HG02840 (cell line): ENCODE data around the gene CT45A8.
"Not testable (repeated sequence)": the region's sequence is repeated elsewhere in the genome, so short reads cannot be mapped to it uniquely, and the experiment has no call there.

Experiments used
- ATAC-seq: cut with Tn5 transposase; IDR thresholded peaks from one replicate; pipeline ENCODE4 v1.9.1; 2021; ENCODE audit warnings: mild to moderate bottlenecking, moderate library complexity, moderate number of reproducible peaks; ENCODE audit not compliant: unreplicated experiment, low FRiP score

Gene CT45A8, protein sequence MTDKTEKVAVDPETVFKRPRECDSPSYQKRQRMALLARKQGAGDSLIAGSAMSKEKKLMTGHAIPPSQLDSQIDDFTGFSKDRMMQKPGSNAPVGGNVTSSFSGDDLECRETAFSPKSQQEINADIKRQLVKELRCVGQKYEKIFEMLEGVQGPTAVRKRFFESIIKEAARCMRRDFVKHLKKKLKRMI

DNA sequence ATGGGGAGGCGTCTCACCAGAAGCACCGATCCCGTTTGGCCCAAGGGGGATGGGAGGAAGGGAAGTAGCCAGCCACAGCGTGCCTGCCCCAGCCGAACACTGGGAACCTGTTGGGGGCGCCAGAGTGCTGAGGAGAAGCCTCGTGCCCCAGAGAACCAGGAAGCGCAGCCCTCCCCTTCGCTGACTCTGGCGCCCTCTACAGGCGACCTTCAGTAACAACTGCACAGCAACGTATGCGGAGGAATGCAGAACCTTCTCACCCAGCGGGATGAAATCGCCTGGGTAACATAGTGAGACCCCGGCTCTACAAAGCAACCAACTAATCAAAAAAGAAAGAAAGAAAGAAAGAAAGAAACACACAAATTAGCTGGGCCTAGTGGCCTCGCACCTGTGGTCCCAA lies at the start of gene CT45A8:
CT45A8 (minus strand) TSS at position 101 of the 400 bp plus-strand sequence. CDS start 3,755 bp downstream, outside the sequence.
- not testable (repeated sequence) for ATAC-seq

DNA sequence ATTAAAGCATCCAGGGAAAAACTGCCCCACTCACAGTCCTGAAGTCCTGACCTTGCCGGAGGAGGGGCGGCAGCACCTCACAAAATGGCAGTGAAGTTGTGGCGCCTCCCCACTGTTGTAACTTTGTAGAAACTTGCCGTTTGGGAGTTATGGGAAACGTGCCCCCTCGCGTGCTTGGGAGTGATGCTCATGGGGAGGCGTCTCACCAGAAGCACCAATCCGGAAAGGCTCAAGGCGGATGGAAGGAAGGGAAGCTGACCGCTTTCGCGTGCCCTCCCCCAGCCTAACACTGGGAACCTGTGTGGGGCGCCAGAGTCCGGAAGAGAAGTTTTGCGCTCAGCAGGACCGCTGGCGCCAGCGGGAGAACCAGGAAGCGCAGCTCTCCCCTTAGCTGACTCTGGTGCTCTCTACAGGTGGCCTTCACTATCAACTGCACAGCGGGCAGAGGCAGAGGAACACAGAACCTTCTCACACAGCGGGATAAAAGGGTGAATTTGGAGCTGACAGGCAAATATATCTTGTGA lies 39.0 kb upstream of the CT45A8 start, which contains the start of the genes CT45A10 and SAGE1:
CT45A10 (minus strand) TSS at position 151 of the 524 bp plus-strand sequence. CDS start 8,100 bp downstream, outside the sequence.
SAGE1 (plus strand) TSS at position 423 of the 524 bp plus-strand sequence. CDS start 2,527 bp downstream, outside the sequence.
- no peak for ATAC-seq

DNA sequence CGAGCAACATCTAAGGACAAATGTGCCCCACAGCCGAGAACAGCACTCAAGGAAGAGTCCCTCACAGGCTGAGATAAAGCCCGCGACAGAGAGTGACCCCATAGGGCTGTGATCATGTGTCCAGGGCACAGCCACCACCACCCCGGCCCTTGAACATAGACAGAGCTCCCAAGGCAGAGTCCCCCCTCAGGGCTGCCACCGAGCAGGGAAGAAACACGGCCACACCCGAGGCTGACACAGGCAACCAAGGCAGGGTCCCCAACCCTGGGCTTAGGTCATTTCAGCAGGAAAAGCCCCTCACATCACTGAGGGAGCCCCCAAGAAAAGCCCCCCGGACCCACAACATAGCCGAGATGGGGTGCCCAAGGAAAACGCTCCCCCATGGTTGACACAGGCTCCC lies 38.4 kb upstream of the CT45A8 start:
- ATAC-seq: no peak

DNA sequence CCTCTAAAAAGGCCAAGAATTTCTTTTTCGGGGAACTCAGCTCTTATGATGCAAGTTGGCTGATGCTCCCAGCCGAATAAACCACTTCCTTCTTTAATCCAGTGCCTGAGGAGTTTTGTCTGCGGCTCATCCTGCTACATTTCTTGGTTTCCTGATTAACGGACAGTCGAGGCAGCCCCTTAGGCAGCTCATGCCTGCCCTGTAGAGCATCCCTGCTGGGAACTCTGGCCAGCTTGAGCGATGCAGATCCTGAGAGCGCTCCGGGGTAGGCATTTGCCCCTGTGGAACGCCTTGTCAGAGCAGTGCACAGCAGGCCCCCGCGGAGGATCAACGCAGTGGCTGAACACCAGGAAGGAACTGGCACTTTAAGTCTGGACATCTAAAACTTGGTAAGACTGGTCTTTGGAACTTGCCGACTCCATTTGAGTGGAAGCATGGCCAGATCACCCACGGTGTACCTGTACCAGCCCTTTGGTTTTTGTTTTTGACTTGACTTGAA lies 35.8 kb upstream of the CT45A8 start:
- no peak for ATAC-seq

DNA sequence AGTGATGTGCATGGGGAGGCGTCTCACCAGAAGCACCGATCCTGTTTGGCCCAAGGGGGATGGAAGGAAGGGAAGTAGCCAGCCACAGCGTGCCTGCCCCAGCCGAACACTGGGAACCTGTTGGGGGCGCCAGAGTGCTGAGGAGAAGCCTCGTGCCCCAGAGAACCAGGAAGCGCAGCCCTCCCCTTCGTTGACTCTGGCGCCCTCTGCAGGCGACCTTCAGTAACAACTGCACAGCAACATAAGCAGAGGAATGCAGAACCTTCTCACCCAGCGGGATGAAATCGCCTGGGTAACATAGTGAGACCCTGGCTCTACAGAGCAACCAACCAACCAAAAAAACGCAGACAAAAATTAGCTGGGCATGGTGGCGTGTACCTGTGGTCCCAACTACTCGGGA lies 34.6 kb upstream of the CT45A8 start:
- ATAC-seq: not testable (repeated sequence)

DNA sequence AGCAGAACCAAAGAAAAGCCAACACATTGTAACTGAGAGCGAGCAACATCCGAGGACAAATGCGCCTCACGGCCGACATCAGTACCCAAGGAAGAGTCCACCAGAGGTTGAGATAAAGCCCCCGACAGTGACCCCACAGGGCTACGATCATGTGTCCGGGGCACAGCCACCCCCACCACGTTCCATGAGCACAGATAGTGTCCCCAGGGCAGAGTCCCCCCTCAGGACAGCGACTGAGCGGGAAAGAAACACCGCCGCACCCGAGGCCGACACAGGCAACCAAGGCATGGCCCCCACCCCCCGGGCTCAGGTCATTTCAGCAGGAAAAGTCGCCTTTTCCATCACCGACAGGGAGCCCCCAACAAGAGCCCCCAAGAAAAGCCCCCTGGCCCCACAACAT lies 33.9 kb upstream of the CT45A8 start:
- not testable (repeated sequence) for ATAC-seq

DNA sequence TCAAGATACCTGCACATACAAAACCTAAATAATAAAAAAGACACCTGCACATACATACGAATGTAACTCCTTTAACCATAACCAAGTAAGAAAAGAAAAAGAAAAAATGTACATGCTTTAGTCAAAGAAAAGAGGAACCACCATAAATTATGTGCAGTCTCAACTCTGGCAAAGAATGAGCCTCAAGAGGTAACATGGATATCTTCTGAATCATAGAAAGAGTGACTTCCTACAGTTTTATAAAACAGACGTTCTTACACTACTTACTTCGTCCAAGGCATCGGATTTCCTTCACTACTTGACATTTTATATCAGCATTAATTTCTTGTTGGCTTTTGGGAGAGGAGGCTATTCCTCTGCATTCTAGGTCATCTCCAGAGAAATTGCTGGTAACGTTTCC lies 28.4 kb upstream of the CT45A8 start:
- not testable (repeated sequence) for ATAC-seq

DNA sequence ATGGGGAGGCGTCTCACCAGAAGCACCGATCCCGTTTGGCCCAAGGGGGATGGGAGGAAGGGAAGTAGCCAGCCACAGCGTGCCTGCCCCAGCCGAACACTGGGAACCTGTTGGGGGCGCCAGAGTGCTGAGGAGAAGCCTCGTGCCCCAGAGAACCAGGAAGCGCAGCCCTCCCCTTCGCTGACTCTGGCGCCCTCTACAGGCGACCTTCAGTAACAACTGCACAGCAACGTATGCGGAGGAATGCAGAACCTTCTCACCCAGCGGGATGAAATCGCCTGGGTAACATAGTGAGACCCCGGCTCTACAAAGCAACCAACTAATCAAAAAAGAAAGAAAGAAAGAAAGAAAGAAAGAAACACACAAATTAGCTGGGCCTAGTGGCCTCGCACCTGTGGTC lies 17.4 kb upstream of the CT45A8 start, which contains the start of gene CT45A9:
CT45A9 (minus strand) TSS at position 101 of the 400 bp plus-strand sequence. CDS start 3,751 bp downstream, outside the sequence.
- not testable (repeated sequence) for ATAC-seq

DNA sequence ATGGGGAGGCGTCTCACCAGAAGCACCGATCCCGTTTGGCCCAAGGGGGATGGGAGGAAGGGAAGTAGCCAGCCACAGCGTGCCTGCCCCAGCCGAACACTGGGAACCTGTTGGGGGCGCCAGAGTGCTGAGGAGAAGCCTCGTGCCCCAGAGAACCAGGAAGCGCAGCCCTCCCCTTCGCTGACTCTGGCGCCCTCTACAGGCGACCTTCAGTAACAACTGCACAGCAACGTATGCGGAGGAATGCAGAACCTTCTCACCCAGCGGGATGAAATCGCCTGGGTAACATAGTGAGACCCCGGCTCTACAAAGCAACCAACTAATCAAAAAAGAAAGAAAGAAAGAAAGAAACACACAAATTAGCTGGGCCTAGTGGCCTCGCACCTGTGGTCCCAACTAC lies 17.2 kb downstream of the CT45A8 start, which contains the start of gene CT45A7:
CT45A7 (minus strand) TSS at position 101 of the 400 bp plus-strand sequence. CDS start 3,747 bp downstream, outside the sequence.
- not testable (repeated sequence) for ATAC-seq

DNA sequence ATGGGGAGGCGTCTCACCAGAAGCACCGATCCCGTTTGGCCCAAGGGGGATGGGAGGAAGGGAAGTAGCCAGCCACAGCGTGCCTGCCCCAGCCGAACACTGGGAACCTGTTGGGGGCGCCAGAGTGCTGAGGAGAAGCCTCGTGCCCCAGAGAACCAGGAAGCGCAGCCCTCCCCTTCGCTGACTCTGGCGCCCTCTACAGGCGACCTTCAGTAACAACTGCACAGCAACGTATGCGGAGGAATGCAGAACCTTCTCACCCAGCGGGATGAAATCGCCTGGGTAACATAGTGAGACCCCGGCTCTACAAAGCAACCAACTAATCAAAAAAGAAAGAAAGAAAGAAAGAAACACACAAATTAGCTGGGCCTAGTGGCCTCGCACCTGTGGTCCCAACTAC lies 34.4 kb downstream of the CT45A8 start, which contains the start of gene CT45A2:
CT45A2 (minus strand) TSS at position 101 of the 400 bp plus-strand sequence. CDS start 3,747 bp downstream, outside the sequence.
- ATAC-seq: not testable (repeated sequence)

DNA sequence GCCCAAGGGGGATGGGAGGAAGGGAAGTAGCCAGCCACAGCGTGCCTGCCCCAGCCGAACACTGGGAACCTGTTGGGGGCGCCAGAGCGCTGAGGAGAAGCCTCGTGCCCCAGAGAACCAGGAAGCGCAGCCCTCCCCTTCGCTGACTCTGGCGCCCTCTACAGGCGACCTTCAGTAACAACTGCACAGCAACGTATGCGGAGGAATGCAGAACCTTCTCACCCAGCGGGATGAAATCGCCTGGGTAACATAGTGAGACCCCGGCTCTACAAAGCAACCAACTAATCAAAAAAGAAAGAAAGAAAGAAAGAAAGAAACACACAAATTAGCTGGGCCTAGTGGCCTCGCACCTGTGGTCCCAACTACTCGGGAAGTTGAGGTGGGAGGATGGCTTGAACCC lies 51.7 kb downstream of the CT45A8 start, which contains the start of gene CT45A6:
CT45A6 (minus strand) TSS at position 101 of the 400 bp plus-strand sequence. CDS start 3,794 bp downstream, outside the sequence.
- not testable (repeated sequence) for ATAC-seq
